HG03469 (cell line): ENCODE data around the gene CEP131.

Source experiments
- ATAC-seq: cut with Tn5 transposase; IDR thresholded peaks from one replicate; pipeline ENCODE4 v1.9.1; 2021; ENCODE audit warnings: mild to moderate bottlenecking, moderate library complexity, moderate number of reproducible peaks; ENCODE audit not compliant: unreplicated experiment

The CEP131 gene

GRCh38 chr17:81170727-81171494 lies 51.9 kb downstream of the CEP131 start:
- no peak for ATAC-seq

DNA sequence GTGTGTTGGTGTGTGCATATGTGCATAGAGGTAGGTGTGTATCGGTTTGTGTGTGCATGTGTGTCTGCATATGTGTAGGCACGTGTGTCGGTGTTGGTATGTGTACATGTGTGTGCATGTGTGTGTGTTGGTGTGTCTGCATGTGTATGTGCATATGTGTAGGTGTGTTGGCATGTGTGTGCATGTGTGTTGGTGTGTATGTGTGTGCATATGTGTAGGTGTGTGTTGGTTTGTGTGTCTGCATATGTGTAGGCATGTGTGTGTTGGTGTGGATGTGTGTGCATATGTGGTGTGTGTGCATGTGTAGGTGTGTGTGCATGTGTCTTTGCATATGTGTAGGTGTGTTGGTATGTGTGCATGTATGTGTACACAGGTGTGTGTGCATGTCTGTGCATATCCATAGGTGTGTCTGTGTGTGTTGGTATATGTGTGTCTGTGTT lies 52.9 kb downstream of the CEP131 start:
- no peak for ATAC-seq

- no peak for ATAC-seq
Measured at GRCh38 chr17:81167638-81168037, 55.1 kb downstream of the CEP131 start.

DNA sequence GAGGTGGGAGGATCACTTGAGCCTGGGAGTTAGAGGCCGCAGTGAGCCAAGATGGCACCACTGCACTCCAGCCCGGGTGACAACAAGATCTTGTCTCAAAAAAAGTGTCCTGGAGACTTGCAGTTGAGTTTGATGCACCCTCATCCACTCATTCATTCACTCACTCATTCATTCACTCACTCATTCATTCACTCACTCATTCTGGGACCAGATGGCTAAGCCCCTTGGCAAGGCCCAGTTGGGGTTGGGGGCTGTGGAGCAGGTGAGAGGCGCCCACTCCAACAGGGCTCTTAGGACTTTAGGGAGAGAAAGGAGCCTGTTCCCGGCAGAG lies 55.6 kb downstream of the CEP131 start:
- ATAC-seq = no peak

DNA sequence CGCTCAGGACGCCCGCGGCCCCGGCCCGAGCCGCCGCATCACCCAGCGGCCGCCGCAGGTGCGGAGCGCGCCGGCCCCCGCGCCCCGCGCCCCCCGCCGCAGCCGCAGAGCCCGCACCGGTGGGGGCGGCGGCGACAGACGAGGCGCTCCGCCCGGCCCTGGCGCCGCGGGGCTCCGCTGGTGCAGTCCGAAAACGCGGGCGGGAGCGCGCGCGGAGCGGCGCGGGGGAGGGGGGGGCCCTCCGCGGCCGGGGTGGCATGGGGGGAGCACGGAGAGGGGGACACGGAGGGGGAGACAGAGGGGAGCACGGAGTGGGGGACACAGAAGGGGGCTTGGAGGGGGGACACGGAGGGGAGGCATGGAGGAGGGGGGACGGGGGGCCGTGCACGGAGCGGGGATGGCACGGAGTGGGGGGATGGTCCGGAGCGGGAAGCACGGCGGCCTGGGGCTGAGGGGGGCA lies 56.7 kb downstream of the CEP131 start, which contains the start of gene AATK:
AATK (minus strand) TSS at position 189 of the 460 bp plus-strand sequence. CDS start 229 bp downstream, outside the sequence.
- ATAC-seq = no peak

- no peak for ATAC-seq
Measured at GRCh38 chr17:81165246-81166032, 57.3 kb downstream of the CEP131 start, which contains the start of gene PVALEF. Gene PVALEF (plus strand): TSS chr17:81165507. CDS start chr17:81181227, 15,720 bp downstream.

GRCh38 chr17:81164371-81165245 lies 58.2 kb downstream of the CEP131 start:
- no peak for ATAC-seq

DNA sequence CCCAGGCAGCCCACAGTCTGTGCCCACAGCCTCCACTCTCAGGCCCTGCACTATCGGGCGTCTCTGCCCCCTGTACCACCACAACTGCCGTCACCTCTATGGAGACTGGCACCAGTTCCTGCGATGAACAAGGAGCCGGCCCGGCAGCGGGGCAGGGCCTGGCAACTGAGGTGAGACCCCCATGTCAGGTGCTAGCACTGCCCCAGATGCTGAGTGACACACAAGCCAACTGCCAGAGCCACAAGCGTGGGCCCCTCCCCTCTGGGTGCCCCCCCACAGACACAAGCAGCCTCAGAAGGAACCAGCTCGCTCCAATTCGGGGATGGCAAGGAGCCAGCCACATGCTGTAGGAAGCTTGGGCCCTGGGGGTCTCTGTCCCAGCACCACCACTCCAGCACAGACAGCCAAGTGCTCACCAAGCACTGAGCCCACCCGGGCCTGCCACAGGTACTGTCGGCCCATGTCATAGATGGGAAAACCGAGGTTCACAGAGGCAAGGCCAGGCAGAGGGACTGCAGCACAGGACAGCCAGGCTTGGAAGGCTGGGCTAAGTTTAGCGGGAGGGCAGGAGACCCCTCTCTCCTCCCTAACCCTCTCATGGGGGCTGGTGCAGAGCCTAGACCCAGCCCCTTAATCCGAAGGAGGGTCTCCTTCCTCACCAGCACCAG lies 58.9 kb downstream of the CEP131 start:
- no peak for ATAC-seq

GRCh38 chr17:81163051-81163695 lies 59.6 kb downstream of the CEP131 start:
- ATAC-seq = no peak

DNA sequence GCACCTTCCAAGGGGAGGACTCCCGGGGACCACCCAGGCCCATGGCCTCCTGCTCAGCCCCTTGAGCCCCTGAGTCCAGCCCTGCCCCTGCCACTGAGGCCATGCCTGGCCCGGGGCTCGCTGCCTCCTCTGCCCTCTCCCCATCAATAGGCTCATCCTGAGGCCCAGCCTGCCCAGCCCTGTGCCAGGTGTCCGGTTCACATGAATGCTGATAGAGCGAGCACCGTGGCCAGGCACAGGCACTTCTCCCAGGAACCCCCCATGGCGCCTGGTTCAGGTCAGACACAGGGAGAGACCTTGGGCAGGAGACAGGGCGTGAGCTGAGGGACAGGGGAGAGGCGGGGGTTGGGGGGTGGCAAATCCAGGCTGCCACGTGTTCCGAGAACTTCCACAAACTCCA lies 60.3 kb downstream of the CEP131 start:
- ATAC-seq = no peak

DNA sequence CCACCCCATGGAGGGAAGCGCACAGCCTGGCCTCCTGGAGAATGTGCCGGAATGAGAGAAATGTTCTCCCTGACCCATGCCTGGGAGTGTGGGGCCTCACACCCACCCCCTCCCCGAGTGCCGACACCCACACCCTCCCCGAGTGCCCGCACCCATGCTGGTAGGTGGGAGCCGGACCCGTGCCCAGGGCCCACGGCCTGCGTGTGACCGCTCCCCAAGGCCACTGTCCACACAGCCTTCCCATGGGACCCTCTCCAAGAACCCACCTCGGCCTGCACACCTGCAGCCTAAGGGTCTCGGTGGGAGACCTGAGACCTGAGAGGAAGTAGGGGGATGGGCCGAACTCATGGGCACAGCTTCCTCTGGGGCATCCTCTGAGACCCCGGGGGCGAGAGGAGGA lies 60.8 kb downstream of the CEP131 start:
- ATAC-seq = no peak

- no peak for ATAC-seq
Measured at GRCh38 chr17:81161536-81161935, 61.2 kb downstream of the CEP131 start.

GRCh38 chr17:81160747-81161453 lies 61.9 kb downstream of the CEP131 start:
- no peak for ATAC-seq

GRCh38 chr17:81160306-81160705 lies 62.5 kb downstream of the CEP131 start:
- no peak for ATAC-seq

GRCh38 chr17:81159611-81160265 lies 63.0 kb downstream of the CEP131 start:
- no peak for ATAC-seq

GRCh38 chr17:81158688-81159590 lies 63.8 kb downstream of the CEP131 start:
- no peak for ATAC-seq

GRCh38 chr17:81157848-81158687 lies 64.7 kb downstream of the CEP131 start:
- no peak for ATAC-seq
